Measurements from ENCODE around the gene NSUN3. TPM values are rescaled to one million over a fixed set of nuclear protein-coding genes. Genes with fewer than 3 reads are reported as not detected.
A peak's percentile ranks its signal among the peaks of the same experiment; 100 is the strongest.

NSUN3 gene
- total and polyA plus RNA-seq, 4 donors: 8.5 to 33.8 (median 13.5) TPM

DNA sequence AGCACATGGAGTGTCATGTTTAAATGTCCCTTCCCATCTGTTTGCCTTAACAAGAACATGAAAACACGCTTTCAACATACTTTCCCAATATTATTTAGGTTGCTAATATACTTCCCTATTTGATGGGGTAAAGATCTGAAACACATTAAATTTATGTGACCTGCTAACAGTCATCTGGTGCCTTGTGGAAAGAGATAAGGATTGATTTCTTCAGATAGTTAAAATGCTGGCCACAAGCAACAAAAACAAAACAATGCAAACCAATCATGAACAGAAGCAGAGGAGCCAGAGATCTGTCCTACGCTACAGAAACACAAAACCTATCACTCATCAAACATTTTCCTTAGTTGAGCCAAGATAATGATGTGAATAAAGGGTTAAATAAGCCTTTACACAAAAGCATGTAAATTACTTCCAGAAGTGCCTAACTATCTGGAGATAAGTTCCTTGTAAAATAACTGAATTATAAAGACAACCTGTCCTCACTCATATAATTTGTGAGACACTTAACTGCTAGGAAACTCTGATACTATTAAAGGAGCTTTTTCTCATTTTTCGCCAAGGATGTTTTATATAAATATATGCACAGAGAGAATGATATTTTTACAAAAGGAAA, 109.9 kb downstream of the NSUN3 start:
- no peaks in the 10 kb centered on the region for H3K36me3 ChIP-seq (ENCODE audit: control insufficient read depth, insufficient read depth, low read length)
- DNase-seq (ENCODE audit: low read depth in 4 of 6, low spot score in 6 of 6): no peak
- H3K4me1 ChIP-seq (ENCODE audit: control insufficient read depth, insufficient read depth, low read length): no peaks in the 10 kb centered on the region
- no peak overlapping the region for H3K4me3 ChIP-seq (ENCODE audit: low read depth, low read length)
- H3K27ac ChIP-seq (ENCODE audit: low read depth, low read length): no peak overlapping the region
- no CpG with 5 or more reads among the region's 3 CpGs for WGBS (ENCODE audit: insufficient coverage)
- H3K9me3 ChIP-seq (ENCODE audit: control insufficient read depth, insufficient read depth, low read length): no peaks in the 10 kb centered on the region
- H3K27me3 ChIP-seq (ENCODE audit: control insufficient read depth, insufficient read depth, low read length): no peaks in the 10 kb centered on the region

DNA sequence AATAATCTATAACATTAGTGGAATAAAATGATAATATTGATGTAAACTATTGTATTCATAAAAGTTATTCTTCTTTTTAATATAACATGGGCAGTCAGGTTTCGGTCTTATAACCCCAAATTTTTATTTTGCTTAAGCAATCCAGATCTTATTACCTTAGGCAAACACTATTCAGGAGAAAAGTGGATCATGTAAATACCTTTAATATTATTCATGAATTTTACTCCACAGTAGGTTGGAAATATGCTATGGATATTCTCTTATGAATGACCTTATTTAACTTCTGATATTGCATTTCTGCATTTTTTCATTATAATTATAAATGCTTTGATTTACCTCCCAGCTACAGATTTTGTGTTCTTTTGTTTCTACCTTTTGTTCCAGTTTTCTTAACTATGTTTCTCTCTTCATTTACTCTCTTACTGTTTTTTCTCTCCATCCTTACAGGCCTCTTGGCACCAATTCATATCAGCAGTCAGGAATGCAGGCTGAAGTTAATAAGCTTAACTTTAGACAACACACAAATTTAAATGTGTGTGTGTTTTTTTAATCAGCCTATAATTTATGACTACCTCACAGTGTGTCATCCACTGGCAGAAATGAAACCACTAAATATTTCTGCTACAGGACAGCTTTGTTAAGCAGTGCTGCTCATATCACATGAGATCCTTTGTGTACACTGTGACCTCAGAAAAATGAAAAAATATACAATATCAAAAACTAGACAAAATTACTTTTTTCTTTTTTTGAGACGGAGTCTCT, 111.0 kb downstream of the NSUN3 start:
- H3K4me3 ChIP-seq (ENCODE audit: low read depth, low read length): no peak overlapping the region
- DNase-seq (ENCODE audit: low read depth in 4 of 6, low spot score in 6 of 6): peak in 1 of 6 donors; percentile 47
- no peak overlapping the region for H3K27ac ChIP-seq (ENCODE audit: low read depth, low read length)
- WGBS (ENCODE audit: insufficient coverage): no CpG with 5 or more reads among the region's 2 CpGs
- H3K4me1 ChIP-seq (ENCODE audit: control insufficient read depth, insufficient read depth, low read length): no peaks in the 10 kb centered on the region
- H3K9me3 ChIP-seq (ENCODE audit: control insufficient read depth, insufficient read depth, low read length): no peaks in the 10 kb centered on the region
- no peaks in the 10 kb centered on the region for H3K27me3 ChIP-seq (ENCODE audit: control insufficient read depth, insufficient read depth, low read length)
- H3K36me3 ChIP-seq (ENCODE audit: control insufficient read depth, insufficient read depth, low read length): no peaks in the 10 kb centered on the region

DNA sequence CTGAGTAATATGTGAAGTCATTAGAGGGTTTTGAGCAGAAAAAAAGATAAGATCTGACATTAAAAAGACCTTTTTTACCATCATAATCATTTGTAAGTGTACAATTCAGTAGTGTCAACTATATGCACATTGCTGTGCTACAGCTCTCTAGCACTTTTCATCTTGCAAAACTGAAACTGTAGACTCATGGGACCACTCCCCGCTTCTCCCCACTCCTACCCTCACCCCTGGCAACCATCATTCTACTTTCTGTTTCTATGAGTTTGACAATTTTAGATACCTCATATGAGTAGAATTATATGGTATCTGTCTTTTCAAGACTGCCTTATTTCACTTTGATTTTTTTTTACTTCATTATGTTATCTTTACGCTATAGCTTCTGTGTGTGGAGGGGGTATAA, 112.8 kb downstream of the NSUN3 start:
- Histone ChIP-seq H3K27me3 (ENCODE audit: control insufficient read depth, insufficient read depth, low read length) (no peaks in the 10 kb centered on the region), H3K4me1 (ENCODE audit: control insufficient read depth, insufficient read depth, low read length) (no peaks in the 10 kb centered on the region), H3K4me3 (ENCODE audit: low read depth, low read length) (no peak overlapping the region), H3K9me3 (ENCODE audit: control insufficient read depth, insufficient read depth, low read length) (no peaks in the 10 kb centered on the region), H3K27ac (ENCODE audit: low read depth, low read length) (no peak overlapping the region), H3K36me3 (ENCODE audit: control insufficient read depth, insufficient read depth, low read length) (no peaks in the 10 kb centered on the region)
- WGBS (ENCODE audit: insufficient coverage): no CpG with 5 or more reads among the region's 2 CpGs
- DNase-seq (ENCODE audit: low read depth in 4 of 6, low spot score in 6 of 6): no peak

DNA sequence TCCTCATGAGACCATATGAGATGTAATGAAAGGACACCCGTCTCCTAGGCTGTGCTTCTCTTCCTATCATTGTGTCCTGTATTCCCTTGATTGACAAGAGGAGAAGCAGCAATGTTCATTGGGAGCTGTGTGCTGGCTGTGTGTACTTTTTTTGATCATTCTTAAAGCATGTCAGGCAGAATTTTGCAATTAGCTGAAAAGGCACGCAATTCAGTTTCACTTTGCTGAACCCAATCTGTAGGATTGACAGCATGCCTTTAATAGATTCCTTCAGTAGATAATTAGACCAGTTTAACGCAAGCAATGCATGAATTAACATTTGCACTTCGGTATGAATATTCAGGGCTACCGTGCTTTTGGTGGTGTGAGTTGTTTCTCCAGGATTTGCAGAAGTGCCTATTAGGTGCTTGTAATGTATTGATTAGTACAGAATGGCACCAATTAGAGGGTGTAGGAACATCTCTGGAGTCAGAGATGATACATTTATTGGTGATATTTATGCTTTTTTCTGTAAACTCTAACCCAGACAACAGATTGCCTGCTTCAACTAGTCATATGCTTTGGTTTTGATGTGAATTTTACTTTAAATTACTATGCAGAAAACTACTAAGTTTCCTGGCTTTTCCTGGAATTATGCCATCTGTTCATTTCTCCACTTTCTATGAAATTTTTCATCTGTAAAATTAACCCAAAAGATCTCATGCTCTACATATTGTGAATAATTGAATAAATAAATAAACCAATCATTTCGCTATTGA, 114.3 kb downstream of the NSUN3 start:
- no peak overlapping the region for H3K27ac ChIP-seq (ENCODE audit: low read depth, low read length)
- no peak overlapping the region for H3K4me3 ChIP-seq (ENCODE audit: low read depth, low read length)
- H3K27me3 ChIP-seq (ENCODE audit: control insufficient read depth, insufficient read depth, low read length): no peaks in the 10 kb centered on the region
- no peaks in the 10 kb centered on the region for H3K9me3 ChIP-seq (ENCODE audit: control insufficient read depth, insufficient read depth, low read length)
- no peaks in the 10 kb centered on the region for H3K4me1 ChIP-seq (ENCODE audit: control insufficient read depth, insufficient read depth, low read length)
- H3K36me3 ChIP-seq (ENCODE audit: control insufficient read depth, insufficient read depth, low read length): no peaks in the 10 kb centered on the region
- WGBS (ENCODE audit: insufficient coverage): 62% methylated on average over 4 of the region's 6 CpGs
- DNase-seq (ENCODE audit: low read depth in 4 of 6, low spot score in 6 of 6): peak in 2 of 6 donors; percentile 54 to 75

Other genes starting within 250 kb of the NSUN3 start
- gene PROS1, start 89.2 kb upstream of the NSUN3 start, total RNA-seq: 100 to 1,000 TPM in 1 of 2 donors, 10 to 100 TPM in 1; 50.2 to 102 TPM
- 10 to 100 TPM; 17.9 to 20.1 TPM for gene PROS1, start 89.2 kb upstream of the NSUN3 start, polyA plus RNA-seq (ENCODE audit: insufficient read length in 2 of 2)
- gene ARL13B, start 82.9 kb upstream of the NSUN3 start, total RNA-seq: 10 to 100 TPM; 15.3 to 19.2 TPM
- gene ARL13B, start 82.9 kb upstream of the NSUN3 start, polyA plus RNA-seq (ENCODE audit: insufficient read length in 2 of 2): 10 to 100 TPM; 10.5 to 17.1 TPM
- under 1 TPM; 0.17 to 0.20 TPM for gene STX19, start 34.5 kb upstream of the NSUN3 start, total RNA-seq
- under 1 TPM in 1 of 2 donors, not detected in 1; 0.36 TPM for gene STX19, start 34.5 kb upstream of the NSUN3 start, polyA plus RNA-seq (ENCODE audit: insufficient read length in 2 of 2)
- gene DHFR2, start 145 bp upstream of the NSUN3 start, total RNA-seq: 10 to 100 TPM; 10.2 to 15.0 TPM
- 10 to 100 TPM in 1 of 2 donors, 1 to 10 TPM in 1; 9.4 to 11.9 TPM for gene DHFR2, start 145 bp upstream of the NSUN3 start, polyA plus RNA-seq (ENCODE audit: insufficient read length in 2 of 2)

Data from spinal cord (tissue), 10 donors.